GM12878 (cell line): ENCODE data around the gene CYP2U1. TPM values are rescaled to one million over a fixed set of nuclear protein-coding genes. Genes with fewer than 3 reads are reported as not detected.

Experiments
- ATAC-seq: fragments of 200-7000 bp; cut with Tn5 transposase; 3 replicates; pipeline ENCODE4 v1.9.1; 2020; ENCODE audit warnings: mild to moderate bottlenecking, moderate library complexity
- BruUV-seq: library from RNA; stranded (reverse); fragments of 400-500 nt; replicated peaks from 2 replicates; lab custom pipeline; 2021; lab: Mats Ljungman, UMichigan
- CTCF ChIA-PET: fragments of 300-600 bp; sonication (Branson Sonifier 250); formaldehyde crosslinking; extraction: SDS; loops from one replicate; lab custom pipeline; 2021; ENCODE audit warnings: inconsistent platforms; lab: Yijun Ruan, JAX
- POLR2A ChIA-PET: fragments of 350-600 bp; formaldehyde crosslinking; extraction: SDS; loops from one replicate; lab custom pipeline; 2021; ENCODE audit warnings: inconsistent platforms; lab: Charles Lee
- RAD21 ChIA-PET: fragments of 300-600 bp; sonication (Branson Sonifier 250); formaldehyde crosslinking; loops from one replicate; lab custom pipeline; 2023; ENCODE audit warnings: antibody characterized with exemption; ENCODE audit not compliant: unreplicated experiment; lab: Charles Lee
- SMC1A ChIA-PET: fragments of 300-600 bp; sonication (Branson Sonifier 250); formaldehyde crosslinking; loops from one replicate; lab custom pipeline; 2023; ENCODE audit not compliant: unreplicated experiment, uncharacterized antibody; lab: Charles Lee
- DNase-seq: peaks from one replicate; pipeline ENCODE4 v3.0.0-alpha.2; 2011; ENCODE audit warnings: low read depth, low spot score
- FAIRE-seq: peaks from 3 replicates; lab custom pipeline; 2011; peaks lifted over from hg19 to GRCh38; lab: Jason Lieb, UNC
- H2AFZ ChIP-seq: 2 replicates; pipeline ENCODE4 v1.6.0; 2011; ENCODE audit warnings: low read depth, low read length, control low read depth; ENCODE audit not compliant: control insufficient read depth
- H3K27ac ChIP-seq: 2 replicates; pipeline ENCODE4 v1.5.1; 2011; ENCODE audit warnings: control low read depth; ENCODE audit not compliant: control insufficient read depth, insufficient read depth
- H3K27me3 ChIP-seq, 2 experiments: replicated peaks in 1 of 2; 2 replicates each; pipeline versions ENCODE4 v1.6.0 to v1.6.1; 2011; ENCODE audit warnings: low read length in 1 of 2; ENCODE audit not compliant: control insufficient read depth in 2 of 2, insufficient read depth in 2 of 2
- H3K36me3 ChIP-seq, 2 experiments: 2 replicates each; pipeline ENCODE4 v1.5.1; 2011; ENCODE audit warnings: low read length in 1 of 2; ENCODE audit not compliant: control insufficient read depth in 2 of 2, insufficient read depth in 2 of 2
- H3K4me1 ChIP-seq: 2 replicates; pipeline ENCODE4 v1.6.1; 2011; ENCODE audit warnings: mild to moderate bottlenecking, low read length, moderate library complexity, mixed read lengths; ENCODE audit not compliant: control insufficient read depth, insufficient read depth
- H3K4me2 ChIP-seq: 2 replicates; pipeline ENCODE4 v1.6.0; 2011; ENCODE audit warnings: control low read depth; ENCODE audit not compliant: control insufficient read depth, insufficient read depth
- H3K4me3 ChIP-seq: fragments of 200-600 bp; sonication (generic); 2 replicates; pipeline ENCODE4 v1.5.1; 2016
- H3K79me2 ChIP-seq: 2 replicates; pipeline ENCODE4 v1.6.0; 2011; ENCODE audit warnings: low read length; ENCODE audit not compliant: control insufficient read depth, insufficient read depth
- H3K9ac ChIP-seq: 2 replicates; pipeline ENCODE4 v1.8.0; 2011; ENCODE audit warnings: low read length, control low read depth, mixed read lengths; ENCODE audit not compliant: control insufficient read depth, insufficient read depth
- H3K9me3 ChIP-seq: replicated peaks from 3 replicates; pipeline ENCODE4 v1.5.1; 2011; ENCODE audit warnings: mild to moderate bottlenecking, low read length; ENCODE audit not compliant: control insufficient read depth, insufficient read depth
- H4K20me1 ChIP-seq: 2 replicates; pipeline ENCODE4 v1.6.0; 2011; ENCODE audit not compliant: control insufficient read depth, insufficient read depth
- ASH2L ChIP-seq: fragments of 300-600, 200-600 bp; sonication (generic); IDR thresholded peaks from 2 replicates; pipeline ENCODE4 v1.6.1; 2017; ENCODE audit warnings: low read depth, mild to moderate bottlenecking, borderline replicate concordance
- BMI1 ChIP-seq: fragments of 450-650 bp; IDR thresholded peaks from 2 replicates; pipeline ENCODE4 v1.6.1; 2016; ENCODE audit warnings: mild to moderate bottlenecking, moderate library complexity, borderline replicate concordance
- CREM ChIP-seq: IDR thresholded peaks from 2 replicates; pipeline ENCODE4 v1.6.1; 2014; ENCODE audit warnings: antibody characterized with exemption, low read depth
- ELK1 ChIP-seq: IDR thresholded peaks from 2 replicates; pipeline ENCODE4 v1.6.1; 2012; ENCODE audit warnings: low read depth, low read length, improper control_type of control experiment
- GATAD2B ChIP-seq: fragments of 450-650 bp; conservative IDR thresholded peaks from 2 replicates; pipeline ENCODE4 v1.6.1; 2017; ENCODE audit warnings: low read depth, mild to moderate bottlenecking, moderate library complexity
- IRF4 ChIP-seq: IDR thresholded peaks from 2 replicates; pipeline ENCODE4 v1.6.1; 2011; ENCODE audit warnings: low read depth, low read length
- JUND ChIP-seq: IDR thresholded peaks from 2 replicates; pipeline ENCODE4 v1.6.1; 2012; ENCODE audit warnings: low read depth, mild to moderate bottlenecking, low read length, improper control_type of control experiment, moderate library complexity
- LARP7 ChIP-seq: fragments of 450-650 bp; IDR thresholded peaks from 2 replicates; pipeline ENCODE4 v1.6.1; 2017; ENCODE audit warnings: mild to moderate bottlenecking
- MAX ChIP-seq: IDR thresholded peaks from 2 replicates; pipeline ENCODE4 v1.6.1; 2012; ENCODE audit warnings: low read depth, low read length, improper control_type of control experiment
- MEF2A ChIP-seq: IDR thresholded peaks from 2 replicates; pipeline ENCODE4 v1.6.1; 2011; ENCODE audit warnings: low read depth, mild to moderate bottlenecking, low read length, moderate library complexity; ENCODE audit not compliant: insufficient read depth
- MYC ChIP-seq: IDR thresholded peaks from 2 replicates; pipeline ENCODE4 v1.6.1; 2011; ENCODE audit warnings: mild to moderate bottlenecking, low read length, moderate library complexity, inconsistent platforms; ENCODE audit not compliant: insufficient read depth, insufficient replicate concordance, insufficient read length, severe bottlenecking
- POU2F2 ChIP-seq: IDR thresholded peaks from 3 replicates; pipeline ENCODE4 v1.6.1; 2011; ENCODE audit warnings: low read depth, mild to moderate bottlenecking, low read length, borderline replicate concordance
- RUNX3 ChIP-seq: IDR thresholded peaks from 2 replicates; pipeline ENCODE4 v1.6.1; 2012; ENCODE audit warnings: low read length, inconsistent platforms
- SREBF1 ChIP-seq: IDR thresholded peaks from 2 replicates; pipeline ENCODE4 v1.6.1; 2012; ENCODE audit warnings: mild to moderate bottlenecking, low read length
- SRF ChIP-seq, 2 experiments: IDR thresholded peaks; 2 replicates each; pipeline ENCODE4 v1.6.1; 2011; ENCODE audit warnings: low read depth in 2 of 2, low read length in 2 of 2, mild to moderate bottlenecking in 1 of 2, moderate library complexity in 1 of 2
- TARDBP ChIP-seq: IDR thresholded peaks from 2 replicates; pipeline ENCODE4 v1.6.1; 2016; ENCODE audit warnings: borderline replicate concordance
- WRNIP1 ChIP-seq: IDR thresholded peaks from 2 replicates; pipeline ENCODE4 v1.6.1; 2011; ENCODE audit warnings: low read depth, low read length, improper control_type of control experiment, borderline replicate concordance
- YY1 ChIP-seq: IDR thresholded peaks from 2 replicates; pipeline ENCODE4 v1.6.1; 2011; ENCODE audit warnings: low read depth, mild to moderate bottlenecking, low read length
- ZNF24 ChIP-seq: fragments of 450-650 bp; IDR thresholded peaks from 2 replicates; pipeline ENCODE4 v1.6.1; 2017; ENCODE audit warnings: antibody characterized with exemption, mild to moderate bottlenecking
- WGBS: methylation state at CpG from one replicate; pipeline ENCODE4 v1.1.6; 2016; ENCODE audit warnings: low lambda C conversion rate; ENCODE audit not compliant: insufficient replicate concordance, insufficient coverage; ENCODE audit errors: missing lambda C conversion rate; 5-methylcytosine and 5-hydroxymethylcytosine counted together
- in situ Hi-C: fragments of 300-500 bp; cut with MboI; formaldehyde crosslinking; loops from 9 replicates; pipeline ENCODE4 v1.14.3; 2018; ENCODE audit warnings: mixed read lengths
- intact Hi-C: fragments of 100-400 bp; cut with micrococcal nuclease; formaldehyde crosslinking; loops from one replicate; pipeline ENCODE4 v1.14.2; 2022; ENCODE audit not compliant: unreplicated experiment
- polyA plus RNA-seq, 11 experiments: library from polyadenylated mRNA; depleted of rRNA in 4 of 11; unstranded in 6 of 11; stranded (reverse) in 5 of 11; fragments of >200 nt; fragmentation: Nextera tagmentation in 4 of 11; fragmentation: Illumina TruSeq in 1 of 11; extraction: Ambion mirVana in 4 of 11; extraction: Trizol in 1 of 11; gene quantifications; 1 replicate in 1 of 11; 2 replicates in 10 of 11; pipeline versions ENCODE4 v1.2.1 to v1.2.3, GENCODE V29; 2011 to 2016; ENCODE audit warnings: inconsistent platforms in 2 of 11, missing spikeins in 2 of 11, low read depth in 1 of 11
- total RNA-seq, 4 experiments: library from RNA; depleted of rRNA in 3 of 4; stranded (reverse); fragments of >200 nt in 3 of 4; fragmentation: Illumina TruSeq in 1 of 4; extraction: Trizol in 1 of 4; gene quantifications; 2 replicates each; pipeline versions ENCODE4 v1.2.1 to v1.2.3, GENCODE V29; 2013 to 2021
- TF ChIP-seq, protein P1 (sequence below): fragments of 450-650 bp; IDR thresholded peaks from 2 replicates; pipeline ENCODE4 v1.6.1; 2017; ENCODE audit warnings: mild to moderate bottlenecking, low read depth, inconsistent platforms; ENCODE audit not compliant: poor library complexity, severe bottlenecking

CYP2U1 gene
- total and polyA plus RNA-seq, 10 of the 15 experiments (the other 5 are each of a cell fraction or from before 2014, with no cell fraction given): 0.41 to 3.4 (median 2.9) TPM

- Histone ChIP-seq H3K27ac (no peak overlapping the region), H3K4me3 (no peak overlapping the region), H3K9ac (no peak overlapping the region), H3K9me3 (peaks cover 2% of the 10 kb centered on the region; the same call in 1 of the 3 replicates), H3K4me2 (no peak overlapping the region), H3K79me2 (no peaks in the 10 kb centered on the region), H3K4me1 (no peaks in the 10 kb centered on the region), H4K20me1 (no peaks in the 10 kb centered on the region), H2AFZ (no peak overlapping the region), H3K27me3 (no peaks in the 10 kb centered on the region), H3K36me3 (no peaks in the 10 kb centered on the region)
- ChIA-PET SMC1A (interaction anchor here (1.2 kb wide), 1 partner anchor 10 kb away, joined by 3 read pairs; no protein-coding TSS in a partner anchor), CTCF (interaction anchor here (0.6 kb wide), 1 partner anchor 282 kb away, joined by 3 read pairs; no protein-coding TSS in a partner anchor), RAD21 (no interaction called here), POLR2A (no interaction called here)
- intact Hi-C loops (no loop called here), in situ Hi-C loops (no loop called here)
- ATAC-seq (no peak), DNase-seq (no peak), FAIRE-seq (no peak)
- 25% methylated on average over 2 of the region's 2 CpGs for whole genome bisulfite sequencing
- TF ChIP-seq, protein P1, sequence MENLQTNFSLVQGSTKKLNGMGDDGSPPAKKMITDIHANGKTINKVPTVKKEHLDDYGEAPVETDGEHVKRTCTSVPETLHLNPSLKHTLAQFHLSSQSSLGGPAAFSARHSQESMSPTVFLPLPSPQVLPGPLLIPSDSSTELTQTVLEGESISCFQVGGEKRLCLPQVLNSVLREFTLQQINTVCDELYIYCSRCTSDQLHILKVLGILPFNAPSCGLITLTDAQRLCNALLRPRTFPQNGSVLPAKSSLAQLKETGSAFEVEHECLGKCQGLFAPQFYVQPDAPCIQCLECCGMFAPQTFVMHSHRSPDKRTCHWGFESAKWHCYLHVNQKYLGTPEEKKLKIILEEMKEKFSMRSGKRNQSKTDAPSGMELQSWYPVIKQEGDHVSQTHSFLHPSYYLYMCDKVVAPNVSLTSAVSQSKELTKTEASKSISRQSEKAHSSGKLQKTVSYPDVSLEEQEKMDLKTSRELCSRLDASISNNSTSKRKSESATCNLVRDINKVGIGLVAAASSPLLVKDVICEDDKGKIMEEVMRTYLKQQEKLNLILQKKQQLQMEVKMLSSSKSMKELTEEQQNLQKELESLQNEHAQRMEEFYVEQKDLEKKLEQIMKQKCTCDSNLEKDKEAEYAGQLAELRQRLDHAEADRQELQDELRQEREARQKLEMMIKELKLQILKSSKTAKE: no peak
- no peak for TF ChIP-seq YY1
- TF ChIP-seq GATAD2B: no peak
- no peak for TF ChIP-seq POU2F2
- TF ChIP-seq RUNX3: no peak
- TF ChIP-seq WRNIP1: no peak
- no peak for TF ChIP-seq ZNF24
- TF ChIP-seq IRF4: no peak
- TF ChIP-seq CREM: no peak
- TF ChIP-seq SRF (IDR thresholded peaks at IDR 0.05; ENCODE audit: low read depth in 2 of 2, low read length in 2 of 2): no peak
- TF ChIP-seq ELK1: no peak
- no peak for TF ChIP-seq ASH2L
- no peak for TF ChIP-seq SREBF1
- no peak for TF ChIP-seq TARDBP
- TF ChIP-seq JUND: no peak
- no peak for TF ChIP-seq MYC
- no peak for TF ChIP-seq MAX
- TF ChIP-seq MEF2A: no peak
- no peak for TF ChIP-seq BMI1
- TF ChIP-seq LARP7: no peak
- no TSS peak for BruUV-seq
Observed at GRCh38 chr4:107890779-107891178, 40.6 kb upstream of the CYP2U1 start.
